ENCODE results near the gene OR5H14. TPM values are rescaled to one million over a fixed set of nuclear protein-coding genes. Genes with fewer than 3 reads are reported as not detected.

The OR5H14 gene
- 0.07 TPM in 1 of 2 replicates, not detected in the other for polyA plus RNA-seq

DNA sequence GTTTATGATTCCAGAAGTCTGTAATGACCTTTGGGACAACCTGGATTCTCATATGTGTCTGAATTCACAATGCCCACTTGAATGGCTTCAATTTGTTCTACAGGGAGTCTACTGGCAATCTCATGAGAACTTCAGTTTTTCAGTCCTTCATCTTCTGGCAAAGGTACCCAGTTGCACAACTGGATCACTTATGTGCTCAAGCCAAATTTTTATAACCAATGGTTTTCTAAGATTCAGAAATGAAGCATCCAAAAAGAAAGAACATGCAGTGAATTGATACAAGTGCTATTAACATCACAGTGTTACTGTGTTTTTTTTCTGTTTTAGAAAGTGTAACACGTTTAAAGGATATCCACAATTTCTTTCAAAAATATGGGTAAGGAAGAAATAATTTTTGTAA lies at the start of gene OR5H14:
OR5H14 (plus strand) TSS at position 301 of the 400 bp plus-strand sequence. CDS start 1,907 bp downstream, outside the sequence.

DNA sequence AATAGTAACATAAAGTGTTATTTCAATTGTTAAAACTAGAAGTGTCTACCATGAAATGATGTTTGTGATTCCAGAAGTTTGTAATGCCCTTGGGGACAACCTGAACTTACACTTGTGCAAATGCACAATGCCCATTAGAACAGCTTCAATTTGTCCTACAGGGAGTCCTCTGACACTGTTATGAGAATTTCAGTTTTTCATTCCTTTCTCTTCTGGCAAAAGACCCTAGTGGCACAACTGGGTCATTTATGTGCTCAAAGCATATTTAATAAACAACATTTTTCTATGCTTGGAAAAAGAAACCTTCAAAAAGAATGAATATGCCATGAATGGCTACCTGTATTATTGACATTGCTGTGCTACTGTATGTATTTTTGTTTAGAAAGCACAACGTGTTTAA lies 16.9 kb upstream of the OR5H14 start, which contains the start of gene OR5H1:
OR5H1 (plus strand) TSS at position 301 of the 400 bp plus-strand sequence. CDS start 1,977 bp downstream, outside the sequence.

DNA sequence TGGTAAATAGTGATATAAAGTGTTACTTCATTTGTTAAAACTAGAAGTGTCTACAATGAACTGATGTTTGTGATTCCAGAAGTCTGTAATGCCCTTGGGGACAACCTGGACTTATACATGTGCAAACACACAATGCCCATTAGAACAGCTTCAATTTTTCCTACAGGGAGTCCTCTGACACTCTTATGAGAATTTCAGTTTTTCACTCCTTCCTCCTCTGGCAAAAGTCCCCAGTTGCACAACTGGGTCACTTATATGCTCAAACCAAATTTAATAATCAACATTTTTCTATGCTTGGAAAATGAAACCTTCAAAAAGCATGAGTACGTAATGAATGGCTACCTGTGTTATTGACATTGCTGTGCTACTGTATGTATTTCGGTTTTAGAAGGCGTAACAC lies 19.1 kb downstream of the OR5H14 start, which contains the start of gene OR5H15:
OR5H15 (plus strand) TSS at position 301 of the 400 bp plus-strand sequence. CDS start 2,004 bp downstream, outside the sequence.

Other genes starting within 250 kb of the OR5H14 start
- gene RIOX2, start 175.0 kb upstream of the OR5H14 start, polyA plus RNA-seq: 22.9 and 46.7 TPM in 2 replicates
- gene GABRR3, start 112.2 kb upstream of the OR5H14 start, polyA plus RNA-seq: not detected in 2 replicates
- not detected in 2 replicates for gene OR5AC2, start 60.3 kb upstream of the OR5H14 start, polyA plus RNA-seq
- not detected in 2 replicates for gene OR5H1, start 16.8 kb upstream of the OR5H14 start, polyA plus RNA-seq
- not detected in 2 replicates for gene OR5H15, start 19.2 kb downstream of the OR5H14 start, polyA plus RNA-seq
- not detected in 2 replicates for gene OR5H6, start 116.8 kb downstream of the OR5H14 start, polyA plus RNA-seq
- not detected in 2 replicates for gene OR5H2, start 135.0 kb downstream of the OR5H14 start, polyA plus RNA-seq
- gene OR5K4, start 206.4 kb downstream of the OR5H14 start, polyA plus RNA-seq: not detected in 2 replicates
- gene OR5K3, start 243.2 kb downstream of the OR5H14 start, polyA plus RNA-seq: 1.7 TPM in 1 of 2 replicates, not detected in the other